H1 (cell line): ENCODE measurements around the gene ANKUB1. TPM values are rescaled to one million over a fixed set of nuclear protein-coding genes. Genes with fewer than 3 reads are reported as not detected.

Experiments
- BRCA1 ChIP-seq: IDR thresholded peaks from 2 replicates; pipeline ENCODE4 v1.6.1; 2012; ENCODE audit warnings: low read depth, low read length, improper control_type of control experiment
- CTCF ChIP-seq, 3 experiments: IDR thresholded peaks; 1 replicate in 2 of 3; 2 replicates in 1 of 3; pipeline versions ENCODE4 v1.5.1 to v1.6.1; 2011; ENCODE audit warnings: low read length in 3 of 3, mild to moderate bottlenecking in 3 of 3, inconsistent platforms in 2 of 3, low read depth in 1 of 3, moderate library complexity in 1 of 3; ENCODE audit not compliant: insufficient read depth in 1 of 3; ENCODE audit errors: control extremely low read depth in 1 of 3
- TBP ChIP-seq: IDR thresholded peaks from 2 replicates; pipeline ENCODE4 v1.6.1; 2011; ENCODE audit warnings: low read depth, low read length, improper control_type of control experiment
- polyA plus RNA-seq, 7 experiments: library from polyadenylated mRNA; depleted of rRNA in 3 of 7; stranded (reverse) in 5 of 7; unstranded in 2 of 7; fragments of >200 nt in 5 of 7; fragments of 200-250 nt in 2 of 7; gene quantifications; 1 replicate in 5 of 7; 2 replicates in 1 of 7; 4 replicates in 1 of 7; pipeline versions ENCODE4 v1.2.1 to v1.2.3, GENCODE V29; 2011 to 2013; ENCODE audit warnings: missing spikeins in 2 of 7, mixed read lengths in 2 of 7
- total RNA-seq: library from RNA; stranded (reverse); fragmentation: NEBNext Ultra II Directional; extraction: Animal tissue kit (Norgen Biotek cat#: 25700); gene quantifications from 2 replicates; pipeline ENCODE4 v1.2.1, GENCODE V29; 2021

The ANKUB1 gene
- total and polyA plus RNA-seq, 2 of the 8 experiments (the other 6 are each of a cell fraction or from before 2014, with no cell fraction given) = not detected

DNA sequence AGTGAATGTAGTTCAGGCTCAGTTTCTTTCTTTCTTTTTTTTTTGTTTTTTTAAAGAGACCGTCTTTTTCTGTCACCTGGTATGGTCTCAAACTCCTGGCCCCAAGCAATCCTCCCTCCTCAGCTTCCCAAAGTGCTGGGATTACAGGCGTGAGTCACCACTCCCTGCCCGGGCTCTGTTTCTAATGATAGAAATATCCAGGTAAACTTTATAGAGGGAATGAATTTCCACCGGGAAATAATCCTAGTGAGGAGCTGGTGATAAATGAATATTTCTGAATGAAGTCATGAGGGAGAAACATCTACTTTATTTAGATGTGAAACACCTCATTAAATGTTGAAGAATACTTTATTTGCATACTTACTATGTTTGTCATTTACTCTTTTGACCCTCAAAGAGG is 27.8 kb upstream of the ANKUB1 start (continued):
- TF ChIP-seq BRCA1 = no peak
- TF ChIP-seq TBP = no peak
- no peak for TF ChIP-seq CTCF (IDR thresholded peaks at IDR 0.05; ENCODE audit: control extremely low read depth in 1 of 3, insufficient read depth in 1 of 3, low read depth in 1 of 3, low read length in 3 of 3)
